Measurements from ENCODE around the gene TMEM183A. TPM values are rescaled to one million over a fixed set of nuclear protein-coding genes. Genes with fewer than 3 reads are reported as not detected.
"Not testable (repeated sequence)": the region's sequence is repeated elsewhere in the genome, so short reads cannot be mapped to it uniquely, and the experiment has no call there.

The TMEM183A gene
- total and polyA plus RNA-seq, 2 experiments from 2014 or later = 65.2 to 78.8 TPM

GRCh38 chr1:203009185-203009584 is 2.0 kb downstream of the TMEM183A start:
- no peak for DNase-seq (ENCODE audit: low spot score)
- Histone ChIP-seq H3K4me3 (no peak overlapping the region), H2AFZ (no peak overlapping the region), H3K9me3 (ENCODE audit: low read depth) (no peaks in the 10 kb centered on the region), H3K36me3 (replicated peaks; ENCODE audit: insufficient read depth, low read depth) (peaks cover 8% of the 10 kb centered on the region), H3K27ac (no peak overlapping the region), H3K9me2 (replicated peaks; ENCODE audit: insufficient read depth) (no peaks in the 10 kb centered on the region), H3K27me3 (no peaks in the 10 kb centered on the region), H3K4me2 (peak overlapping the region; percentile 89), H3K79me2 (peaks cover 59% of the 10 kb centered on the region), H3K4me1 (ENCODE audit: insufficient read depth) (peaks cover 11% of the 10 kb centered on the region), H4K20me1 (ENCODE audit: insufficient read depth, poor library complexity, severe bottlenecking) (peaks cover 18% of the 10 kb centered on the region)
- TF ChIP-seq, protein P1, sequence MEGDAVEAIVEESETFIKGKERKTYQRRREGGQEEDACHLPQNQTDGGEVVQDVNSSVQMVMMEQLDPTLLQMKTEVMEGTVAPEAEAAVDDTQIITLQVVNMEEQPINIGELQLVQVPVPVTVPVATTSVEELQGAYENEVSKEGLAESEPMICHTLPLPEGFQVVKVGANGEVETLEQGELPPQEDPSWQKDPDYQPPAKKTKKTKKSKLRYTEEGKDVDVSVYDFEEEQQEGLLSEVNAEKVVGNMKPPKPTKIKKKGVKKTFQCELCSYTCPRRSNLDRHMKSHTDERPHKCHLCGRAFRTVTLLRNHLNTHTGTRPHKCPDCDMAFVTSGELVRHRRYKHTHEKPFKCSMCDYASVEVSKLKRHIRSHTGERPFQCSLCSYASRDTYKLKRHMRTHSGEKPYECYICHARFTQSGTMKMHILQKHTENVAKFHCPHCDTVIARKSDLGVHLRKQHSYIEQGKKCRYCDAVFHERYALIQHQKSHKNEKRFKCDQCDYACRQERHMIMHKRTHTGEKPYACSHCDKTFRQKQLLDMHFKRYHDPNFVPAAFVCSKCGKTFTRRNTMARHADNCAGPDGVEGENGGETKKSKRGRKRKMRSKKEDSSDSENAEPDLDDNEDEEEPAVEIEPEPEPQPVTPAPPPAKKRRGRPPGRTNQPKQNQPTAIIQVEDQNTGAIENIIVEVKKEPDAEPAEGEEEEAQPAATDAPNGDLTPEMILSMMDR (IDR thresholded peaks at IDR 0.05; ENCODE audit: poor library complexity) = no peak
- no peak for TF ChIP-seq EZH2 (IDR thresholded peaks at IDR 0.05; ENCODE audit: borderline replicate concordance)
- no peak for TF ChIP-seq EZH2phosphoT487 (IDR thresholded peaks at IDR 0.05; ENCODE audit: low read depth, severe bottlenecking, unreplicated experiment)
- WGBS (ENCODE audit: low lambda C conversion rate, missing lambda C conversion rate) = 95% methylated on average over 3 of the region's 3 CpGs

DNA sequence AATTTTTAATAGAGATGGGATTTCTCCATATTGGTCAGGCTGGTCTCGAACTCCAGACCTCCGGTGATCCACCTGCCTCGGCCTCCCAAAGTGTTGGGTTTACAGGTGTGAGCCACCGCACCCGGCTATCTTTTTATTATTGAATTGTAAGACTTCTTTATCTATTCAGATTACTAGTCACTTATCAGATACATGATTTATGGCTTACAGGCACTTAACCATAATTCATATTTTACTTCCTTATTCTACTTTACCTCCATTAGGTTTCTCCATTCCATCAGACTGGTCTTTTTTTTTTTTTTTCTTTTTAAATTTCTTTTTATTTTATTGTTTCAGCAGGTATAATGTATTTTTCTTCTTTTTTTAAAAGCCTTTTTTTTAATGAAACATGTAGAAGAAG is 4.4 kb downstream of the TMEM183A start:
- Histone ChIP-seq H3K4me2 (no peak overlapping the region), H2AFZ (no peak overlapping the region), H3K27me3 (no peaks in the 10 kb centered on the region), H4K20me1 (ENCODE audit: insufficient read depth, poor library complexity, severe bottlenecking) (peaks cover 21% of the 10 kb centered on the region), H3K79me2 (peaks cover 70% of the 10 kb centered on the region), H3K4me1 (ENCODE audit: insufficient read depth) (peaks cover 11% of the 10 kb centered on the region), H3K4me3 (no peak overlapping the region), H3K36me3 (replicated peaks; ENCODE audit: insufficient read depth, low read depth) (peaks cover 10% of the 10 kb centered on the region), H3K27ac (no peak overlapping the region), H3K9me3 (ENCODE audit: low read depth) (no peaks in the 10 kb centered on the region), H3K9me2 (replicated peaks; ENCODE audit: insufficient read depth) (no peaks in the 10 kb centered on the region)
- no peak for DNase-seq (ENCODE audit: low spot score)
- no peak for TF ChIP-seq EZH2 (IDR thresholded peaks at IDR 0.05; ENCODE audit: borderline replicate concordance)
- no peak for TF ChIP-seq EZH2phosphoT487 (IDR thresholded peaks at IDR 0.05; ENCODE audit: low read depth, severe bottlenecking, unreplicated experiment)
- TF ChIP-seq, protein P1 (IDR thresholded peaks at IDR 0.05; ENCODE audit: poor library complexity) = no peak
- WGBS (ENCODE audit: low lambda C conversion rate, missing lambda C conversion rate) = 98% methylated on average over 5 of the region's 5 CpGs

- Histone ChIP-seq H3K9me3 (ENCODE audit: low read depth) (no peaks in the 10 kb centered on the region), H3K9me2 (replicated peaks; ENCODE audit: insufficient read depth) (no peaks in the 10 kb centered on the region), H4K20me1 (ENCODE audit: insufficient read depth, poor library complexity, severe bottlenecking) (peaks cover 8% of the 10 kb centered on the region), H3K4me1 (ENCODE audit: insufficient read depth) (no peaks in the 10 kb centered on the region), H3K36me3 (replicated peaks; ENCODE audit: insufficient read depth, low read depth) (peaks cover 11% of the 10 kb centered on the region), H3K27ac (no peak overlapping the region), H3K27me3 (no peaks in the 10 kb centered on the region), H3K4me3 (no peak overlapping the region), H3K4me2 (no peak overlapping the region), H3K79me2 (peaks cover 27% of the 10 kb centered on the region), H2AFZ (no peak overlapping the region)
- no peak for DNase-seq (ENCODE audit: low spot score)
- 97% methylated on average over 4 of the region's 4 CpGs for WGBS (ENCODE audit: low lambda C conversion rate, missing lambda C conversion rate)
- TF ChIP-seq, protein P1 (IDR thresholded peaks at IDR 0.05; ENCODE audit: poor library complexity) = no peak
- no peak for TF ChIP-seq EZH2 (IDR thresholded peaks at IDR 0.05; ENCODE audit: borderline replicate concordance)
- no peak for TF ChIP-seq EZH2phosphoT487 (IDR thresholded peaks at IDR 0.05; ENCODE audit: low read depth, severe bottlenecking, unreplicated experiment)
Observed at GRCh38 chr1:203017061-203017460, 9.9 kb downstream of the TMEM183A start.

GRCh38 chr1:203017692-203018091 is 10.5 kb downstream of the TMEM183A start:
- DNase-seq (ENCODE audit: low spot score) = no peak
- no peak overlapping the region for H3K4me3 ChIP-seq
- H3K27me3 ChIP-seq = no peaks in the 10 kb centered on the region
- peaks cover 21% of the 10 kb centered on the region for H3K79me2 ChIP-seq
- TF ChIP-seq, protein P1 (IDR thresholded peaks at IDR 0.05; ENCODE audit: poor library complexity) = no peak
- no peak for TF ChIP-seq EZH2 (IDR thresholded peaks at IDR 0.05; ENCODE audit: borderline replicate concordance)
- TF ChIP-seq EZH2phosphoT487 (IDR thresholded peaks at IDR 0.05; ENCODE audit: low read depth, severe bottlenecking, unreplicated experiment) = no peak
- H2AFZ ChIP-seq = no peak overlapping the region
- no peak overlapping the region for H3K4me2 ChIP-seq
- no peaks in the 10 kb centered on the region for H3K9me3 ChIP-seq (ENCODE audit: low read depth)
- 97% methylated on average over 6 of the region's 6 CpGs for WGBS (ENCODE audit: low lambda C conversion rate, missing lambda C conversion rate)
- no peaks in the 10 kb centered on the region for H3K9me2 ChIP-seq (replicated peaks; ENCODE audit: insufficient read depth)
- no peak overlapping the region for H3K27ac ChIP-seq
- H3K36me3 ChIP-seq (replicated peaks; ENCODE audit: insufficient read depth, low read depth) = peaks cover 11% of the 10 kb centered on the region
- no peaks in the 10 kb centered on the region for H3K4me1 ChIP-seq (ENCODE audit: insufficient read depth)
- peaks cover 3% of the 10 kb centered on the region for H4K20me1 ChIP-seq (ENCODE audit: insufficient read depth, poor library complexity, severe bottlenecking)

DNA sequence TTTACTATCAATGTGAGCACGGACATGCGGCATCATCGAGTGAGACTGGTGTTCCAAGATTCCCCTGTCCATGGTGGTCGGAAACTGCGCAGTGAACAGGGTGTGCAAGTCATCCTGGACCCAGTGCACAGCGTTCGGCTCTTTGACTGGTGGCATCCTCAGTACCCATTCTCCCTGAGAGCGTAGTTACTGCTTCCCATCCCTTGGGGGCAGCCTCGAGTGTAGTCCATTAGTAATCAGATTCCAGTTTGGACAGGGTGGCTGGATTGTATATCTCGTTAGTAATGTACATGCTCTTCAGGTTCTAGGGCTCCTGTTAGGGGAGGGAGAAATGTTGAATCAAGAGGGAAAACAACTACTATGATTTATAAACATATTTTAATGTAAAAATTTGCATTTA is 15.7 kb downstream of the TMEM183A start:
- H3K36me3 ChIP-seq (replicated peaks; ENCODE audit: insufficient read depth, low read depth) = not testable (repeated sequence)

More for the DNA sequence above, 15.7 kb downstream of the TMEM183A start:
- H3K4me2 ChIP-seq; H3K4me3 ChIP-seq; H4K20me1 ChIP-seq (ENCODE audit: insufficient read depth, poor library complexity, severe bottlenecking); H2AFZ ChIP-seq; H3K79me2 ChIP-seq; H3K27ac ChIP-seq; DNase-seq (ENCODE audit: low spot score); H3K9me2 ChIP-seq (replicated peaks; ENCODE audit: insufficient read depth); H3K9me3 ChIP-seq (ENCODE audit: low read depth): not testable (repeated sequence)
- Histone ChIP-seq H3K27me3 (peaks cover 13% of the 10 kb centered on the region), H3K4me1 (ENCODE audit: insufficient read depth) (peaks cover 10% of the 10 kb centered on the region)
- 94% methylated on average over 5 of the region's 10 CpGs for WGBS (ENCODE audit: low lambda C conversion rate, missing lambda C conversion rate)
